HepG2 (cell line): ENCODE data around the gene SH2B2. TPM values are rescaled to one million over a fixed set of nuclear protein-coding genes. Genes with fewer than 3 reads are reported as not detected.
A peak's percentile ranks its signal among the peaks of the same experiment; 100 is the strongest.

Experiments used
- HNRNPLL ChIP-seq: fragments of 200-400 bp; formaldehyde crosslinking; IDR thresholded peaks from 2 replicates; pipeline ENCODE4 v1.6.1; 2017; ENCODE audit warnings: mild to moderate bottlenecking, low read depth, low read length; ENCODE audit not compliant: poor library complexity, severe bottlenecking
- KAT2B ChIP-seq: fragments of 150-350 bp; IDR thresholded peaks from 2 replicates; pipeline ENCODE4 v1.6.1; 2014; ENCODE audit warnings: low read depth, low read length, borderline replicate concordance
- KAT7 ChIP-seq: IDR thresholded peaks from 2 replicates; pipeline ENCODE4 v1.6.1; 2018; ENCODE audit warnings: borderline replicate concordance, missing compliant biosample characterization
- KMT2B ChIP-seq: IDR thresholded peaks from 2 replicates; pipeline ENCODE4 v1.6.1; 2016; ENCODE audit warnings: missing genetic modification reagents, missing compliant biosample characterization
- MEIS2 ChIP-seq: sonication (generic); formaldehyde crosslinking; IDR thresholded peaks from 2 replicates; pipeline ENCODE4 v1.9.0; 2021; ENCODE audit warnings: mild to moderate bottlenecking, missing genetic modification reagents
- PAXIP1 ChIP-seq: sonication (generic); formaldehyde crosslinking; conservative IDR thresholded peaks from 2 replicates; pipeline ENCODE4 v1.4.0; 2020; ENCODE audit warnings: mild to moderate bottlenecking, missing genetic modification reagents, moderate library complexity
- REXO4 ChIP-seq: sonication (generic); formaldehyde crosslinking; IDR thresholded peaks from 2 replicates; pipeline ENCODE4 v1.8.0; 2022; ENCODE audit warnings: missing genetic modification reagents, mild to moderate bottlenecking, borderline replicate concordance
- SMARCE1 ChIP-seq: fragments of 450-650 bp; IDR thresholded peaks from 2 replicates; pipeline ENCODE4 v1.6.1; 2017; ENCODE audit warnings: borderline replicate concordance
- TAF15 ChIP-seq: fragments of 200-400 bp; formaldehyde crosslinking; IDR thresholded peaks from one replicate; pipeline ENCODE4 v1.6.1; 2018; ENCODE audit warnings: mild to moderate bottlenecking, low read depth, low read length; ENCODE audit not compliant: poor library complexity, severe bottlenecking
- TARDBP ChIP-seq: sonication (generic); formaldehyde crosslinking; IDR thresholded peaks from 2 replicates; pipeline ENCODE4 v1.8.0; 2022; ENCODE audit warnings: mild to moderate bottlenecking, missing genetic modification reagents
- TCF7 ChIP-seq: sonication (generic); IDR thresholded peaks from 2 replicates; pipeline ENCODE4 v1.6.1; 2016; ENCODE audit warnings: antibody characterized with exemption, low read depth
- TGIF2 ChIP-seq: IDR thresholded peaks from 2 replicates; pipeline ENCODE4 v1.6.1; 2016; ENCODE audit warnings: control low read depth, missing compliant biosample characterization
- THAP8 ChIP-seq: sonication (generic); formaldehyde crosslinking; IDR thresholded peaks from 2 replicates; pipeline ENCODE4 v1.5.1; 2020; ENCODE audit warnings: missing genetic modification reagents, mild to moderate bottlenecking, borderline replicate concordance
- ZBTB14 ChIP-seq: sonication (generic); formaldehyde crosslinking; IDR thresholded peaks from 2 replicates; pipeline ENCODE4 v1.4.0; 2020; ENCODE audit warnings: missing genetic modification reagents
- ZFX ChIP-seq: sonication (generic); formaldehyde crosslinking; IDR thresholded peaks from 2 replicates; pipeline ENCODE4 v1.4.0; 2020; ENCODE audit warnings: mild to moderate bottlenecking, low read depth, missing genetic modification reagents, moderate library complexity
- ZNF687 ChIP-seq: sonication (generic); formaldehyde crosslinking; IDR thresholded peaks from 2 replicates; pipeline ENCODE4 v1.5.1; 2020; ENCODE audit warnings: mild to moderate bottlenecking, missing genetic modification reagents, moderate library complexity
- ZNF724P ChIP-seq: sonication (generic); formaldehyde crosslinking; IDR thresholded peaks from 2 replicates; pipeline ENCODE4 v1.8.0; 2022; ENCODE audit warnings: missing genetic modification reagents, borderline replicate concordance
- ZSCAN22 ChIP-seq: sonication (generic); formaldehyde crosslinking; IDR thresholded peaks from 2 replicates; pipeline ENCODE4 v1.4.0; 2020; ENCODE audit warnings: mild to moderate bottlenecking, missing genetic modification reagents
- ZZZ3 ChIP-seq: sonication (generic); formaldehyde crosslinking; IDR thresholded peaks from 2 replicates; pipeline ENCODE4 v1.4.0; 2020; ENCODE audit warnings: missing genetic modification reagents, mild to moderate bottlenecking, borderline replicate concordance
- polyA plus RNA-seq, 8 experiments: library from polyadenylated mRNA; depleted of rRNA in 3 of 8; stranded (reverse) in 7 of 8; unstranded in 1 of 8; fragments of >200 nt; fragmentation: Illumina TruSeq in 4 of 8; extraction: Trizol in 4 of 8; gene quantifications; 2 replicates each; pipeline versions ENCODE4 v1.2.1 to v1.2.3, GENCODE V29; 2011 to 2016; ENCODE audit warnings: low read depth in 4 of 8, missing spikeins in 1 of 8, mixed read lengths in 1 of 8; ENCODE audit not compliant: insufficient read depth in 1 of 8
- total RNA-seq, 5 experiments: library from RNA; depleted of rRNA; stranded (reverse); fragments of >200 nt; fragmentation: Illumina TruSeq; extraction: Trizol; gene quantifications; 2 replicates each; pipeline ENCODE4 v1.2.3, GENCODE V29; 2016; ENCODE audit warnings: low read depth in 1 of 5

The SH2B2 gene
- total and polyA plus RNA-seq, 2 of the 13 experiments (the other 11 are each of a cell fraction or from before 2014, with no cell fraction given), result 0.46 to 1.3 TPM

GRCh38 chr7:102273749-102274712 lies 12.6 kb upstream of the SH2B2 start (continued):
- no peak for TF ChIP-seq KAT7
- TF ChIP-seq TARDBP, result peak; percentile 46; the same call in 1 of the 2 replicates
- TF ChIP-seq ZBTB14 (CRISPR knock-in tag), result no peak
- no peak for TF ChIP-seq TAF15
- TF ChIP-seq THAP8, result no peak
- TF ChIP-seq HNRNPLL, result no peak
- TF ChIP-seq KMT2B (CRISPR knock-in tag), result no peak
- TF ChIP-seq SMARCE1, result no peak
- peak; percentile 80; the same call in 1 of the 2 replicates for TF ChIP-seq MEIS2 (CRISPR knock-in tag)
- TF ChIP-seq TGIF2 (CRISPR knock-in tag), result peak; percentile 62; the same call in 1 of the 2 replicates
- no peak for TF ChIP-seq KAT2B
- TF ChIP-seq ZNF724P, result no peak
- no peak for TF ChIP-seq REXO4 (CRISPR knock-in tag)
- no peak for TF ChIP-seq ZSCAN22 (CRISPR knock-in tag)
- no peak for TF ChIP-seq ZZZ3 (CRISPR knock-in tag)
- no peak for TF ChIP-seq TCF7
- peak; percentile 86 for TF ChIP-seq ZFX (CRISPR knock-in tag)
- peak; percentile 99 for TF ChIP-seq ZNF687
- peak; percentile 84 for TF ChIP-seq PAXIP1 (CRISPR knock-in tag)
